GM18873 (cell line): Measurements from ENCODE around the gene ZNF189.

Experiments
- ATAC-seq: cut with Tn5 transposase; IDR thresholded peaks from one replicate; pipeline ENCODE4 v1.9.1; 2021; ENCODE audit warnings: mild to moderate bottlenecking, moderate library complexity, moderate number of reproducible peaks; ENCODE audit not compliant: unreplicated experiment, low FRiP score

The ZNF189 gene

DNA sequence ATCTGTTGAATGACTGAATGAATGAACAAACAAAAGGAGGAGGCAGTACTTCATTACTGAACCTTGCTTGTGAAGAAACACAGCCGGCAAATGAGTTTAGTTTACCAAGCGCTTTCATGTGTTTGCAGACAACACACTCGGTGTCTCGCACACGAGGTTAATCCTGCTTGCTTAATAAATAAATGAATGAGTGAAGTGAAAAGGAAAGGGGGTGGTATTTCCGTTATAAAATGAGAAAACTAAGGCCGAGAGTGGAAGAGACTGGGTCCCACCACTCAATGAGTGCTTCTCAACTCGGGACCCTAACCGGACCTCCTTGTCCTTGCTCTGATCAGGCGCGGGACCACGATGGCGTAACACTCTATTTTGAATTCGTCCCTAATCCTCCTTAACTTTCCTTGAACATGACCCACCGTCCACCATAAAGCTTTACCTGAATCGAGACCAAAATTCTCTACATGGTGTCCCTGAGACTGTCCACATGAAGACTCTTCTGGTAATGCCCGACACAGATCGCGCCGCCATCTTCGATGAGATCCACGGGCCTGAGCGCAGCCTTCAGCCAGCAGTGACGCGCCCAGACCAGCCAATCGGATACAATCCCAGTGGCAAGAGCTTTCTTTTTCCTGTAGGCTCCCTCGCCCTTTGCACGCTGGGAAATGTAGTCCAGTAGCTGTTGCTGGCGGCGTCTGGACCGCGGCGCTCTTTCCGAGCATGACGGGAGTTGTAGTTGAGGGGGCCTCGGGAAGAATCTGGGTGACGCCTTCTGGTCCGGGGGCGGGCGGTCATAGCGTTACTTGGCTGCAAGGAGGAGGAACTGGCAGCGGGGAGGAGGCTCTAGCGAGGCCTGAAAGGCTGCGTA lies at the start of gene ZNF189, which contains the start of gene MRPL50:
Gene ZNF189 (plus strand): TSS at position 784 of the 862 bp plus-strand sequence. CDS start 306 bp downstream, outside the sequence.
Gene MRPL50 (minus strand): TSS at position 551 of the 862 bp plus-strand sequence. CDS start 26 bp downstream, at position 525.
- peak; percentile 99 for ATAC-seq

DNA sequence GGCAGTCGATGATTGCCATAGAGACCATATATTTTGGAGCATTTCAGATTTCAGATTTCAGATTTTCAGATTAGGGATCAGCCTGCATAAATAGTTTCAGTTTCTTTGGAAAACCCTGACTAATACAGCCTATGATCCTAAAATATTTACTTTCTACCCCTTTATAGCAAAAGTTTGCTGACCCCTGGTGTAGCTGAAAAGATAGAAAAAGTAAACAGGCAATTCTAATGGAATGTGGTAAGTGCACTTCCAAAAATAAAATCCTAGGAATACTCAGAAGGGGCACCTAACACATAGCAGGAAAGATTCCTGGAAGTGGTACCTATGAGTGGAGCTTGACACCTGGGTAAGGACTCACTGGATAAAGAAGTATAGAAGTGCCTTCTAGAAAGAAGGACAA lies 48.4 kb upstream of the ZNF189 start:
- no peak for ATAC-seq

DNA sequence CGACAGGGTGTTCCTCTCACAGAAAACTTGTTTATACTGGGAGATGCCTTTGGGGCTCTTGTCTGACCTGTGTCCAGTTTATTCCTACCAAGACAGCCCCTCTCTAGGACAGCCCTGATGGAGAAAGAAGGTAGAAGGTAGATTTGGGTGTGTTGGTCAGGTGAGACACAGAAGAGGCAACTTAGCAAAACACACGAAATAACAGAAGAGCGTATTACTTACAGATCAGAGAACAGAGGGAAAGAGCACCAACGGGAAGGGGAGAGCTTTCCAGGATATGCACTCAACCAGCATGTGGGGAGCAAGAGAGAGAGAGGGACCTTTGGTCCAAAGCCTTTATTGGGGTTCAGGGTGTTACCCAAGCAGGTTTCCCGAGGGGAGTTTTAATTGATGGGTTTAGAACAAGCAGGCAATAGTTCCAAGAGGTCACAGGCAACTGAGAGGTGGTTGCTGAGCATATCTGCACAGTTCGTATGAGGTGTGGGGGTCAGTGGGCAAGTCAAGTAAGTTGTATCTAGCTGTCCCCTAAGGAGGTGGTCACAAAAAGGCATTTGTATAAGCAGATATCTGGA lies 45.7 kb upstream of the ZNF189 start:
- ATAC-seq = no peak

DNA sequence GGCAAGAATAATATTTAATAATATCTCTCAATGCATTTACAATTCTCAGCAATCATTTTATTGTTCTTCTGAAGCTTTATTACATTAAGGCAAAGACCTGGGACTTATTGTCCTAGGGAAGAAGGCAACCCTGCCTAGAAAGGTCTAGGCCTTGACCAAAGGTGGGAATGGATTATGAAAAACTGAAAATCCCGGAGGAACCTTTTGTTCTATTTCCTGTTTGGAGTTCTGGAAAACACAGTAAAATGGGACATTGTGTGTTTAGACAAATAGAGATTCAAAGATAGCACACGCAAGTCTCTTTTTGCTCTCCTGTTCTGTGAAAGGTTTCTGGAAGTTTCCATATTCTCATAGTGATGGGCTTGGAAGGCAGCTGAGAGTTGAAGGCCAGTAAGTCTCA lies 45.0 kb upstream of the ZNF189 start:
- ATAC-seq = no peak

DNA sequence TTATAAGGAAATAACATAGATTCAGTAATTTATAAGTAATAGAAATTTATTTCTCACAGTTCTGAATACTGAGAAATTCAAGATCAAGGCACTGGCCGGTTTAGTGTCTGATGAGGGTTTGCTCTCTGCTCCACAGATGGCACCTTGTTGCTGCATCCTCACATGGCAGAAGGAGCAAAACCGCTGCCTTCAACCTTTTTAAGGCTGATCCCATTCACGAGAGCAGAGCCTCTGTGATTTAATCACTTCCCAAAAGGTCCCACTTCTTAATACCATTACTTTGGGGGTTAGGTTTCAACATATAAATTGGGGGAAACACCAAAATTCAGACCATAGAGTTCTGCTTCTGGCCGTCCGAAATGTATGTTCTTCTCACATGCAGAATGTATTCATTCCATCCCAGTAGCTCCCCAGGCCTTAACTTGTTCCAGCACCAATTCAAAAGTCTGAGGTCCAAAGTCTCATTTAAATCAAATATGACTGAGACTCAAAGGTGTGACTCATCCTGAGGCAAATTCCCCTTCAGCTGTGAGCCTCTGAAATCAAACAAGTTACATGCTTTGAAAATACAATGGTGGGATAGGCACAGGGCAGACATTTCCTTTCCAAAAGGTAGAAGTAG lies 44.4 kb upstream of the ZNF189 start:
- ATAC-seq = no peak

DNA sequence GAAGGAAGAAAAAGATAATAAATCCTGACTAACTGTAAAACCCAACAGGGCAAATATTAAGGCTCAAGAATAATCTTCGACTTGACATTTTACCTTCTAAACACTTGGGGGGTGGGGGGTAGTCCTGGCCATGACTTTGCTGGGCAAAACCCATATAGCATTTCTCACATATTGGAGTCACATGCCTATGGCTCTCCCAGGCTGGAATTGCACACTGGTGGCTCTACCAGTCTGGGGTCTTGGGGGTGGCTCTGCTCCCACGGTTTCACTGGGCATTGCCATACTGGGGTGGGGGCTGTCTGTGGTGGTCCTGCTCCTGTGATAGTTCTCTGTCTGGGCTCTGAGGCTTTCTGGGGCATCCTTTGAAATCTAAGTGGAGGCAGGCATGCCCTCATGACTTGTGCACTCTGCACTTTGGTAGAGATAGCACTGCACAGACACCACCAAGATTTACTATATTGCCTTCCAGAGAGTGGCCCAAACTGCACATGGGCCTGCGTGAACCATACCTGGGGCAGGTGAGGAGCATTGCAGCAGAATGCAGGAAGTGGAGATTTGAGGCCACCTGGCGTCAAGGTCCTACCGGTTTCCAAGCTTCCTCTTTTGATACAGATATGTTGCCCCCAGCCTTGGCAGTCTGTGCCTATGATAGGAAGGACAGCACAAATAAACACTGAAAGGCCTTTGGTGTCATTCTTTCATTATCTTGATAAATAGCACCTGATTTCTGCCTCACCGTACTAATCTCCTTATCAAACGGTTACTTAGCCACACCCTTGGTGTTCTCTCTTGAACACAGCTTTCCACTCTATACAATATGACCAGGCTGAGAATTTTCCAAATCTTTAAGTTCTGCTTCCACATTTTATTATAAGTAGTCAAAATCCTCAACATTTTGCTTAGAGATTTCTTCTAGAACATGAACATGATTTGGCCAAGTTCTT lies 43.6 kb upstream of the ZNF189 start:
- no peak for ATAC-seq

DNA sequence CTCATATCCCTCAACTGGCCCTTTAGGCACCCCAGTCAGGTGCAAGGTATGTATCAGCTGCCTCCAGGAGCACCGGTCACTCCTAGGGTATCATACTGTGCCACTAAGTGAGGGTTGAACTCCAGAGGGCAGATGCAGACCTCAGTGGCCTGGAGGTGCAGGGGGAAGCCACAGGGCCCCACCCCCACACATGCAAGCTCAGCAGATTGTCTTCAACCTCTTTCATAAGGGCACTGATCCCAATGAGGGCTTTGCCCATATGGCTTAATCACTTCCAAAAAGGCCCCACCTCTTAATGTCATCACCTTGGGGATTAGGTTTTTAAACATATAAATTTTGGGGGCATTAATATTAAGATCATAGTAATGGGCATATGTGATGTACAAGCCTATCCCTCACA lies 42.0 kb upstream of the ZNF189 start:
- no peak for ATAC-seq

DNA sequence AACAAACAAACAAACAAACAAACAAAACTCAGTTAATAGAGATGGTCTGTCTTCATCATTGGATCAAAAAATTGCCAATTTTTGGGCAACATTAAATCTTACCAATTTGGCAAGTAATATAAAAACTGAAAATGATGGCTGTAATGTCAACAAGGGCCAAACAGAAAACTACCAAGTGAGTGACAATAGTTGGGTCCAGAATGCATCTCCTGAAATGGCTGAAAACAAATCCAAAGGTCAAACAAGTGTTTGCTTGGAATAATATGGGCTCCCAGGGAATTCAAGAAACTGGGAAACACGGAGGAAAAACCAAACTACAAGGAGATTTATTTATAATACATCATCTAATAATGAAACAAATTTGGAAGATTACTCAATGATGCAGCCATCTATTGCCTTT lies 39.0 kb upstream of the ZNF189 start:
- no peak for ATAC-seq

DNA sequence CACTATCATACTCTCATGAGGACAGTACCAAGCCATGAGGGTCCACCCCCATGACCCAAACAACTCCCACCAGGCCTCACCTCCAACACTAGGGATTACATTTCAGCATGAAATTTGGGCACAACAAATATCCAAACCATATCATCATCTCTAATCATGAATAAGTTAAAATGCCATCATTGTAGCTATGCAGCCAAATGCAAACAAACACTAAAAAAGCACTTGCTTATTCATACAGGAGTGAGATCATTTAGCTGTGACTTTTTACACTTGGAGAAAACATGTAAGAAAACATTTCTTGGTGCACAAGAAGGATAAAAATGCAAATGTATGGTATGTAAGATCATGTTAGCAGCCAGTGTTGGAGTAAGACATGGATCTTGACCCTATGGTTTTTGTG lies 38.0 kb upstream of the ZNF189 start:
- no peak for ATAC-seq

DNA sequence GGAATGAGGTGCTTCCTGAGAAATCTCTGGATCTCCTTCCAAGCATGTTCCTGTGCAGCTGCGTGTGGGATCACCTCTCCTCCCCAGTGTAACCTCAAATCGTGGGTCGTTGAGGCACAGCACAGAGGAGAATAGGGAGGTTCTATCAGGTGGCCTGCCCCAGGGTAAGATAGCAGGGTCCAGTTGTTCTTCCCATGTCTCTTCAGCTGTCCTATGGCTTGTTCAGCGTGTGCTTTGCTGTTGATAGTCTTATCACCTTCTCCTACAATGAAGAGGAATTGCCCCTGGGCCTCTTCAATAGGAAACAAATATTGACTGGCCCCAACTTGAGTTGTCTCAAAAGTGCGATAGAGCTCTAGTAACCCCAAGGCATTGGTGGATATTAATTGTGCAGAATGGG lies 36.2 kb upstream of the ZNF189 start:
- ATAC-seq = no peak

DNA sequence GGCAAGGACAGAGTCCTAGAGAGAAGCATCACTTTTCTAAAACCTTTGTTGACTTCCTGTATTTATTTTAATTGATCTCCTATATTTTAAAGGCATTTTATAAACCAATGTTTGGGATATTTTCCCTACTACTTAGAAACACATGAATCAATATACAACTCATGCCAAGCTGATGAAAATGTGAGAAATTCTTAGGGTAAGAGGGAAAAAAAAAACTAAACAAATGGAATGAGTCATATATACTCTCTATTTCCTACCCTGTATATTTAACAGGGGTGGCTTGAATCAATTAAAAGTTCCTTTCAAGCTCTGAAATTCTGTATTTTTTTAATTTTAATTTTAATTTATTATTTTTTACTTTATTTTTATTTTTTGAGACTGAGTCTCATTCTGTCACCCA lies 33.5 kb upstream of the ZNF189 start:
- no peak for ATAC-seq

DNA sequence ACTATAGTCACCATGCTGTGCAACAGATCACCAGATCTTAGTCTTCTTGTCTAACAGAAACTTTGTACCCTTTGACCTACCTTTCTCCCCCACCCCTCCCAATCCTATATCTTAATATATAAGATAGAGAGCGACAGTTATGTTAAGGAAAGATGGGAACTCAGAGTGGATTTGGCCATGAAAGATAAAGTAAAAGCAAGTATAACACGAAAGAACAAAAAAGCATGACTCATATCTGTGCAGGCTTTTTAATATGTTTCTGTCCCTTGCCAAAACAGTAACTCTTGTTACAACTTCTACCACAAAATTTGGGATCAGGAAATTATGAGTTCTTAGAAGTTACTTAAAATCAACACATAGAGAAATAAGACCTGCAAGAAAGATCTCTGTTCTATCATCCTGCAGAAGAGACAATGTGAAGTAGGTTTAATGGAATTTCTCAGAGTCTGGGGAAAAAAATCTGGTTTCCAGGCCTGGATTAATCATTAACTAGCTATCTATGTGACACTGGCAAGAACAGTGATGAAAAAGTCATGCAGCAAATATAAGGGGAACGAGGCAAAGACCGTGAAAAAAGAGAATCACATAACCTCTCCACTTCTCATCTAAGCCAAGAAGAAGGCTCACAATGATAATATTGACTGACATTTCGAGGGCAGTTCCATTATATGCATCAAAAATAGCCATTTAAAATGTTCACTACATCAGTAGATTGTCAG lies 32.5 kb upstream of the ZNF189 start:
- ATAC-seq = no peak

DNA sequence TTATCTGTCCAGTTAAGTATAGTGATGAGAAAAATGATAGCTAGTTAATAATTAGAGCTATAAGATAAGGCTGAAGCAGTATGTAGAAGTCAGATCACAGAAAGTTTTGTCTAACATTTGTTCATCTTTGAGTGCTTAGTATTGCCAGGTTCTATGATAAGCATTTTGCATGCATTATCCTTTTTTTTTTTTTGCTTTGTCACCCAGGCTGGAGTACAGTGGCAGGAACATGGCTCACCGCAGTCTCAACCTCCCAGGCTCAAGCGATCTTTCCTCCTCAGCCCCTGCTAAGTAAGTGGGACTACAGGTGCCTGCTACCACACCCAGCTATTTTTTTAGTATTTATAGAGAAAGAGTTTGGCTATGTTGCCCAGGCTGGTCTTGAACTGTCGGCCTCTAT lies 31.3 kb upstream of the ZNF189 start:
- no peak for ATAC-seq

DNA sequence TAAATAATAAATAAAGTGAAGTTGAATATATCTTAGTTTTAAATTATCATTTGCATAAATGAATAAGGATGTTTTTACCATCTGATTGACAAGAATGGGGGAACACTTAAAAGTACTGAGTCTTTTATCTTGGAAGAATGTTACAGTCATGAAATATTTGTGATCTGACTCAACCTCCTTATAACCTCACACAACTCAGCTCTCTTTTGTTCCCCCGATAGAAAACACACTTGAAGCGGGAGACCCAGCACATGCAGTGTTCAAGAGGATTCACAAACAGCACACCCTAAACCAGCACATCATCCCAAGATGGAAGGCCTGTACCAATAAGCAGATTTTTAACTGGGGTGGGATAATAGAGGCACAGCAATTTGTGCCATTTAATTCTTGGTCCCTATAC lies 29.4 kb upstream of the ZNF189 start:
- no peak for ATAC-seq

DNA sequence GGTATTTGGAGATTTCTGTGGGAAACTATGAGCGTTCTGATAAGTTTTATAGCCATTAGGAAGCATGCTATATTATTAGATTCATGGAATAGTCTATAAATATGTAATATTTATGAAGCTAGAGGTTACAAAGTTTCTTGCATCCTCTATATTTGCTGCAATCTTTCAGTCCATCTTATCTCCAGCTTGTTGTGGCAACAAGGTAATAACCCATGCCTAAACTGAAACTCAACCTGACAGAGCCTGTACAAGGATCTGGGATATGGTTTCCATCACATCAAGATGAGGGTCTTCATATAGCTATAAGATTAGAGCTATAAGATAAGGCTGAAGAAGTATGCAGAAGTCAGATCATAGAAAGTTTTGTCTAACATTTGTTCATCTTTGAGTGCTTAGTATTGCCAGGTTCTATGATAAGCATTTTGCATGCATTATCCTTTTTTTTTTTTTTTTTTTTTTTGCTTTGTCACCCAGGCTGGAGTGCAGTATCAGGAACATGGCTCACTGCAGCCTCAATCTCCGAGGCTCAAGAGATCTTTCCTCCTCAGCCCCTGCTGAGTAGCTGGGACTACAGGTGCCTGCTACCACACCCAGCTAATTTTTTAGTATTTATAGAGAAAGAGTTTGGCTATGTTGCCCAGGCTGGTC lies 28.6 kb upstream of the ZNF189 start:
- no peak for ATAC-seq

DNA sequence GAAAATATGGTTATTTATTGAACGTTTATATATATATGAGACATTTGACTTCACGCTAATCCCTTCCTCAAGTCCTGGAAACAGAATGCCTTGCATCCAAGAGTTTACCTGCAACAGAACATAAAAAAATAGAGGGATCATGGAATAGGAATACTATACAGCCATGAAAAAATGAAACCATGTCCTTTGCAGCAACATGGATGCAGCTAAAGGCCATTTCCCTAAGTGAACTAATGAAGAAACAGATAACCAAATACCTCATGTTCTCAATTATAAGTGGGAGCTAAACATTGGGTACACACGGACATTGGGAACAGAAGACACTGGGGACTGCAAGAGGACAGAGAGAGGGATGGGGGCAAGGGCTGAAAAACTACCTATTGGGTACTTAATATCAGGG lies 26.8 kb upstream of the ZNF189 start:
- ATAC-seq = no peak

DNA sequence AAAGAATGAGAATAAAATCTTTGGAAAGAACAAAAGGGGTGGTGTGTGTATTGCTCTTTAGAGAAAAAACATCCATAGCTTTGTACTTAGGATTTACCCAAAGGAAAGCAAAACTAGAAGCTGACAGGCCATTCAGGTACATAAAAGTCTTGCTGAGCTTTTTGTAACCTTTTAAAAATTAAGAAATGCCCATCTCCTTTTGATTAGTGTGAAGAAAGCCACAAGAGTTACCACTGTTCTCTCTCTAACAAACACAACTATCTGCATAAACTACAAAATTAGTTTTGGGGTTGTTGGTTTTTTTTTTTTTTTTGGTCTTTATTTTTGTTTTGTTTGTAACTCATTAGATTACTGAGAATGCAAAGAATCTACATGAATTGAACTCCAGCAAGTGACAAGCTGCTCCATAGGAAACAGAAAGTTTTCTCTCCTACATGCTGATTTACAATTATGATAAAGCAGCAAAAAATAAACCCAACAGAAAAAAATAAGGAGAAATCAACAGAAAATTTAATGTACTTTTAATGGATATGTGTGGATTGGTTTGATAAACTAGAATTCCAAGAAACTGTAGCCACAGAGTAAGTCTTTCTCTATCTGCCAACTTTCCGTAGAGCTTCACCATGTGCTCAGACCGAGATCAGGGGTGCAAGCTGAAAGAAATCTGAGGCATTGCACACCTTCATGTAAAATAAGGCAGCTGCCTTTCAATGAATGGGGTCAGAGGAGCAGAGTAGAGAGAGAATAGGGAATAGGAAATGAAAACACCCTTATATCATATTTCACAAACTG lies 26.1 kb upstream of the ZNF189 start:
- no peak for ATAC-seq

DNA sequence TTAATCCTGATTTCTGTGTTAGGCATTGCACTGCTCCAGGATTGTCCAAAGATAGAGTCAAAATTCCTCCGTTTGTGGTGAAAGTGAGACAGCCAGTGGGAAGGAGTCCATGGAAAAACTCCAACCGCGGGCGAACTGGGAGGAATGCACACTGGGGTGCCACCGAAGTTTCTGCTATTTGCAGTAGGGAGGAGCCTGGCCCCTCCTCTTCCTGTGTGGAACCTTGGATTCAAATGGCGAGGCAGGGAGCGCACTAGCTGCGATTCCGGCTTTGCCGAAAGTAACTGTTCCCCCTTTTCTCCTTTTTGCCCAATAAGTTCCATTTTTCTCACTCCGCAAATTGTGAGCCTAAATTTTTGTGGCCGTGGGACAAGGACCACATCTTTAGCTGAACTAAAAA lies 23.1 kb upstream of the ZNF189 start:
- ATAC-seq = no peak
